Endothelial cell of umbilical vein (primary cell): ENCODE data around the gene ATP6V1F. TPM values are rescaled to one million over a fixed set of nuclear protein-coding genes. Genes with fewer than 3 reads are reported as not detected.

ENCODE experiments used
- BruUV-seq: library from RNA; stranded (reverse); fragments of 400-500 nt; replicated peaks from 2 replicates; lab custom pipeline; 2021; lab: Mats Ljungman, UMichigan
- CTCF ChIA-PET: fragments of 300-600, 350-600 bp; sonication (Branson Sonifier 250); formaldehyde crosslinking; loops from one replicate; lab custom pipeline; 2021; ENCODE audit warnings: antibody characterized with exemption, inconsistent platforms; lab: Charles Lee
- POLR2A ChIA-PET: fragments of 300-600, 350-600 bp; sonication (Branson Sonifier 250); formaldehyde crosslinking; loops from one replicate; lab custom pipeline; 2021; ENCODE audit warnings: antibody characterized with exemption, inconsistent platforms; lab: Charles Lee
- DNase-seq: peaks from one replicate; pipeline ENCODE4 v3.0.0-alpha.2; 2011; ENCODE audit warnings: low read depth, low spot score
- FAIRE-seq: peaks from 2 replicates; lab custom pipeline; 2011; peaks lifted over from hg19 to GRCh38; lab: Jason Lieb, UNC
- H2AFZ ChIP-seq: 2 replicates; pipeline ENCODE4 v1.6.0; 2012; ENCODE audit warnings: low read depth, low read length, control low read depth, inconsistent platforms
- H3K27ac ChIP-seq: 2 replicates; pipeline ENCODE4 v1.5.1; 2011; ENCODE audit warnings: low read depth, mild to moderate bottlenecking, control low read depth, low read length, moderate library complexity; ENCODE audit not compliant: insufficient read depth
- H3K27me3 ChIP-seq, 2 experiments: 2 replicates each; pipeline versions ENCODE4 v1.6.0 to v1.6.1; 2011; ENCODE audit warnings: low read length in 2 of 2, mixed read lengths in 1 of 2; ENCODE audit not compliant: control insufficient read depth in 2 of 2, insufficient read depth in 2 of 2
- H3K36me3 ChIP-seq, 2 experiments: 2 replicates in 1 of 2; 3 replicates in 1 of 2; pipeline ENCODE4 v1.5.1; 2011; ENCODE audit warnings: low read length in 2 of 2, mild to moderate bottlenecking in 1 of 2, moderate library complexity in 1 of 2; ENCODE audit not compliant: control insufficient read depth in 2 of 2, insufficient read depth in 2 of 2; ENCODE audit errors: extremely low read depth in 1 of 2
- H3K4me1 ChIP-seq: 3 replicates; pipeline ENCODE4 v1.5.1; 2011; ENCODE audit warnings: mild to moderate bottlenecking, low read length; ENCODE audit not compliant: control insufficient read depth, insufficient read depth; ENCODE audit errors: extremely low read depth
- H3K4me2 ChIP-seq: 2 replicates; pipeline ENCODE4 v1.6.1; 2011; ENCODE audit warnings: low read length, control low read depth, mixed read lengths; ENCODE audit not compliant: insufficient read depth
- H3K4me3 ChIP-seq, 3 experiments: fragments of 200-600 bp in 1 of 3; sonication (generic), shearing (Covaris generic) in 1 of 3; replicated peaks in 1 of 3; 2 replicates each; pipeline ENCODE4 v1.5.1; 2011 to 2016; ENCODE audit warnings: control low read depth in 3 of 3, low read length in 3 of 3, mild to moderate bottlenecking in 2 of 3, inconsistent platforms in 1 of 3, low read depth in 1 of 3, moderate library complexity in 1 of 3; ENCODE audit not compliant: insufficient read depth in 1 of 3
- H3K79me2 ChIP-seq: 2 replicates; pipeline ENCODE4 v1.6.0; 2012; ENCODE audit warnings: low read length, inconsistent platforms; ENCODE audit not compliant: control insufficient read depth, insufficient read depth
- H3K9ac ChIP-seq: replicated peaks from 2 replicates; pipeline ENCODE3; 2011; ENCODE audit warnings: low read length, control low read depth; ENCODE audit not compliant: insufficient read depth; ENCODE audit errors: extremely low read depth
- H3K9me1 ChIP-seq: replicated peaks from 3 replicates; pipeline ENCODE4 v1.6.0; 2011; ENCODE audit warnings: mild to moderate bottlenecking, low read length; ENCODE audit not compliant: control insufficient read depth, insufficient read depth; ENCODE audit errors: extremely low read depth
- H3K9me3 ChIP-seq: replicated peaks from 2 replicates; pipeline ENCODE4 v1.5.1; 2012; ENCODE audit warnings: low read length, inconsistent platforms; ENCODE audit not compliant: control insufficient read depth, insufficient read depth
- H4K20me1 ChIP-seq: replicated peaks from 2 replicates; pipeline ENCODE3; 2011; ENCODE audit warnings: mild to moderate bottlenecking, low read length; ENCODE audit not compliant: control insufficient read depth, insufficient read depth; ENCODE audit errors: extremely low read depth
- CTCF ChIP-seq, 2 donors: IDR thresholded peaks; 1 replicate in 1 of 2; 2 replicates in 1 of 2; pipeline ENCODE4 v1.5.1; 2011; ENCODE audit warnings: low read length in 2 of 2, mild to moderate bottlenecking in 2 of 2, moderate library complexity in 2 of 2, control low read depth in 1 of 2, inconsistent platforms in 1 of 2, low read depth in 1 of 2; ENCODE audit not compliant: insufficient read depth in 1 of 2; ENCODE audit errors: extremely low read depth in 1 of 2
- EZH2 ChIP-seq: IDR thresholded peaks from 2 replicates; pipeline ENCODE4 v1.6.1; 2012; ENCODE audit warnings: borderline replicate concordance, low read depth, mild to moderate bottlenecking, moderate library complexity, low read length, inconsistent platforms; ENCODE audit not compliant: severe bottlenecking
- FOS ChIP-seq: IDR thresholded peaks from 2 replicates; pipeline ENCODE4 v1.6.1; 2011; ENCODE audit warnings: mild to moderate bottlenecking, low read length, moderate library complexity, borderline replicate concordance; ENCODE audit not compliant: insufficient read depth
- GATA2 ChIP-seq: IDR thresholded peaks from 2 replicates; pipeline ENCODE4 v1.7.0; 2011; ENCODE audit warnings: low read depth, mild to moderate bottlenecking, moderate library complexity, mixed read lengths, low read length; ENCODE audit not compliant: insufficient read length, insufficient read depth
- MYC ChIP-seq: IDR thresholded peaks from one replicate; pipeline ENCODE4 v1.6.1; 2011; ENCODE audit warnings: mild to moderate bottlenecking, low read depth, low read length
- dilution Hi-C: fragments of 300-500 bp; cut with MboI; formaldehyde crosslinking; loops from one replicate; pipeline ENCODE4 v1.15.0; 2019; ENCODE audit warnings: low sequenced_read_pairs; ENCODE audit not compliant: extremely low pct_ligation_motif_present
- intact Hi-C: fragments of 100-400 bp; cut with micrococcal nuclease; formaldehyde crosslinking; loops from one replicate; pipeline ENCODE4 v1.10.0; 2022
- polyA plus RNA-seq, 4 experiments: library from polyadenylated mRNA; depleted of rRNA in 3 of 4; stranded (reverse) in 3 of 4; unstranded in 1 of 4; fragments of >200 nt; gene quantifications; 2 replicates each; pipeline versions ENCODE4 v1.2.1 to v1.2.3, GENCODE V29; 2011 to 2012; ENCODE audit warnings: missing spikeins in 1 of 4
- total RNA-seq: library from RNA; stranded (reverse); gene quantifications from 2 replicates; pipeline ENCODE4 v1.2.3, GENCODE V29; 2021

ATP6V1F gene
- total and polyA plus RNA-seq, 2 donors (not counting 3 experiments of a cell fraction or from before 2014, with no cell fraction given): 156 to 360 TPM

DNA sequence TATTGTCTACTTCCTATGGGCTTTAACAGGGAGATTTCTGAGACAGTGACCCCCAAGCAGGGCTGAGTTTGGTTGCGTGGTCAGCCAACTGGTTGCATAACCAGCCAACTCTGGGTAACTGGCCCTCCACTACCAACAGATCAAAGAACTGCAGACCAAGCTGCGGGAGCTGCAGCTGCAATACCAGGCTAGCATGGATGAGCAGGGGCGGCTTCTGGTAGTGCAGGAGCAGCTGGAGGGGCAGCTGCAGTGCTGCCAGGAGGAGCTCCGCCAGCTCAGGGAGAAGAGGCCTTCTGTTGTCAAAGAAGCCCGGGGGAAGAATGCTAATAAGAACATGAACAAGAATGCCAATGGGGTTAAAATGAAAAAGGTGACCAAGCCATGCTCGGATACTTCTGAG is 48.2 kb upstream of the ATP6V1F start:
- no peak overlapping the region for H3K9ac ChIP-seq
- no peak for DNase-seq
- no peaks in the 10 kb centered on the region for H3K79me2 ChIP-seq
- CTCF ChIA-PET: interaction anchor here (0.9 to 2.0 kb wide), 4 partner anchors 8 to 33 kb away, joined by 3 to 5 read pairs (median 4); no protein-coding TSS in a partner anchor
- H4K20me1 ChIP-seq: no peaks in the 10 kb centered on the region
- no TSS peak for BruUV-seq
- dilution Hi-C loops: no loop called here
- intact Hi-C loops: no loop called here
- H3K27me3 ChIP-seq: peaks cover 25 to 33% of the 10 kb centered on the region in 2 experiments
- H2AFZ ChIP-seq: no peak overlapping the region
- FAIRE-seq: no peak
- H3K4me3 ChIP-seq: no peak overlapping the region
- TF ChIP-seq FOS: no peak
- no peak for TF ChIP-seq EZH2
- no peak for TF ChIP-seq CTCF (IDR thresholded peaks at IDR 0.05; ENCODE audit: extremely low read depth in 1 of 2, insufficient read depth in 1 of 2, low read depth in 1 of 2, low read length in 2 of 2)
- no peak for TF ChIP-seq MYC
- TF ChIP-seq GATA2: no peak
- H3K36me3 ChIP-seq: no peaks in the 10 kb centered on the region
- no peaks in the 10 kb centered on the region for H3K4me1 ChIP-seq
- H3K9me3 ChIP-seq: no peaks in the 10 kb centered on the region
- no peaks in the 10 kb centered on the region for H3K9me1 ChIP-seq
- H3K27ac ChIP-seq: no peak overlapping the region
- H3K4me2 ChIP-seq: no peak overlapping the region
- POLR2A ChIA-PET: no interaction called here
